Measurements from ENCODE around the gene CHFR. TPM values are rescaled to one million over a fixed set of nuclear protein-coding genes. Genes with fewer than 3 reads are reported as not detected.
"Not testable (repeated sequence)": the region's sequence is repeated elsewhere in the genome, so short reads cannot be mapped to it uniquely, and the experiment has no call there.

CHFR gene
- total RNA-seq, 1 experiment from 2014 or later, result 7.8 TPM

DNA sequence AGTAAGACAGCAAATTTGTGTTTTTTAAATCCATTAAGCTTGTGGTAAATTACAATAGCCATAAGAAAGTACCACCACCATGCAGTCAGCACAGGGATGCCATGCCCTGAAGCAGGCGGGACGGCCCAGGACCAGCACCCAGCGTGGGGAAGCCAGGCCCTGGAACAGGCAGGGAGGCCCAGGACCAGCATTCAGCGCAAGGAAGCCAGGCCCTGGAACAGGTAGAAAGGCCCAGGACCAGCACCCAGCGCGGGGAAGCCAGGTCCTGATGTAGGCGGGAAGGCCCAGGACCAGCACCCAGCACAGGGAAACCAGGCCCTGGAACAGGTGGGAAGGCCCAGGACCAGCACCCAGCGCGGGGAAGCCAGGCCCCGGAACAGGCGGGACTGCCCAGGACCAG, 13.2 kb downstream of the CHFR start:
- no peak for DNase-seq (ENCODE audit: low spot score)

DNA sequence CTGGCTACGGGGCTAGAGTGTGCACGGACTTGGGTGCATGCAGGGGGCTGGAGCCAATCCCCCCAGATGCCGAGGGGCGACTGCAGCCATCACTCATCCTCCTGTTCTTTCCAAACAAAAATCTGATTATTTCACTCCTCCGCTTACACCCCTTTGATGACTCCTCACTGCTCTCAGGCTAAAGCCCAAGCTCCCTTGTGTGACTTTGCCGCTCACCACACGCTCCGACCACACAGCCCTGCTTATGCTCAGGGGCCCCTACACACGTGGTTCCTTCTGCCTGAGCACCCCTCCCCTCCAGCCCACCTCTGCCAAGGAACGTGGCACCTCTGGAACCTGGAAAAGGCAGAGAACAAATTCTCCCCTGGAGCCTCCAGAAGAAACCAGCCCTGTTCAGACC, 13.7 kb downstream of the CHFR start:
- DNase-seq (ENCODE audit: low spot score), result no peak

DNA sequence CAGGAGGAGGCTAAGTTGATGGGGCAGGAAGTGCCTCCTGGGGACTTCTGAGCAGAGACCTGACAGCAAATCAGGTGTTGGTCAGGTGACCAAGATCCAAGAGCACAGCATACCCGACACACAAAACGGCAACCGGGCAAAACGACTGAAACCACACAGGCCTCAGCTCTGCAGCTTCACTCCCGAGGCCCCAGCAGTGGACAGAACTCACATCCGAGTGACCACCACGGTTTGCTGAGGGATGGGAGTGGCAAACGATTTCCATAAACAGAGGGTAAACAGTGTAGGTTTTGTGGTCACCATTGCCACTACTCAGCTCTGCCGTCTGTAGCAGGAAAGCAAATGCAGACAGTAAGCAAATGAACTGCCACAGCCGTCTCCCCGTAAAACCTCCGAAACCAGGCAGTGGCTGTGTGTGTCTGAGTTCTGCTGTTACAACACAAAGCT, 14.4 kb downstream of the CHFR start:
- DNase-seq (ENCODE audit: low spot score), result no peak

DNA sequence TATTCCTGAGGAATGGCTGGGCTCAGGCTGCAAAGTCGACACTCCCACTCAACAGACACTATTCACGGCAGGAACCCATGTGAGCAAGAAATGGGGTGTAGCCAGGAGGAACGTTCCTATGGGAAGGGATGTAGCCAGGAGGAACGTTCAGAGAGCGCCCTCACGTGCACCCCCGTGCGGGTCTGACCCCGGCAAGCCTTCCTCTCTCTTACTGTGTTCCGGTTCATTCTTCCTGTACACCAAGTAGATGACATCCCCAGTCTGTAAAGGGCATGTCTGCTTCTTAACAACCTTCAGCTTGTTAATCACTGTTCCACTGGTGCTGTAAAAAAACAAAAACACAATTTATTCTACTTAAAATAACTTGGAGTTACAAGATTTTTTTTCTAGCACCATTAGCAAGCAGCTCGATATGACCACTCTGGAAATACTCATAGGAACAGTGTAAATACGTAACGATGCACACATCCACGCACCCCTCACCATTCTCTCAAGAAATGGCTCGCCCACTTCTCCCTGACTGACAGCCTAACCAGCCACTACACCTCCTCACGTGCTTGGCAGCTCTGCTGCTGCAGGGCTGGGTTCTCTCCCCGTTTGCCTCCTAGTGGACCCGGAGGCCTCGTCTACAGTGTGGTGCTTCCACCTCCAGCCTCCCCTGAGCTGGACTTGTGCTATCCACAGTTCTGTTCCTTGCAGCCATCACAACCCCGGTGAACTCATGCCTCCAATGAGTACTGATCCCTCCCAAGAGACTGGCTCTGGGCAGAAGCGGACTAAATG, 15.1 kb downstream of the CHFR start:
- DNase-seq (ENCODE audit: low spot score), result no peak

DNA sequence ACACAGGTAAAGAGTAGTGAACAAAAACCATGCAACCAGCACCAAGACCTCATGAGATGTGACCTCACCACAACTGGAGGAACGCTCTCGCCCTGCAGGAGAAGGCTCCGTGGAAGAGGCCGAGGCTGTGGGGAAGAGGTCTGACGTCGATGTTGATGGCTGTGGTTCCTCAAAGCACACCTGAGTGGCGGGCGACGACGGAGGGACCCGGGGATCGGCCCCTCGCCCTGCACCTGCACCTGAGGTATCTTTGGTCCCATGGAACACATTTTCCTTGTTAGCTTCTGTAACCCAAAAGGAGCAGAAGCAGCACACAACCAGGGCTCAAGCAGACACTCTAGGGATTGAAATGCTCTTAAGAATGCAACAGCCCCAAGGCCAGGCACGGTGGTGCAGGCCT, 17.9 kb downstream of the CHFR start:
- no peak for DNase-seq (ENCODE audit: low spot score)

DNA sequence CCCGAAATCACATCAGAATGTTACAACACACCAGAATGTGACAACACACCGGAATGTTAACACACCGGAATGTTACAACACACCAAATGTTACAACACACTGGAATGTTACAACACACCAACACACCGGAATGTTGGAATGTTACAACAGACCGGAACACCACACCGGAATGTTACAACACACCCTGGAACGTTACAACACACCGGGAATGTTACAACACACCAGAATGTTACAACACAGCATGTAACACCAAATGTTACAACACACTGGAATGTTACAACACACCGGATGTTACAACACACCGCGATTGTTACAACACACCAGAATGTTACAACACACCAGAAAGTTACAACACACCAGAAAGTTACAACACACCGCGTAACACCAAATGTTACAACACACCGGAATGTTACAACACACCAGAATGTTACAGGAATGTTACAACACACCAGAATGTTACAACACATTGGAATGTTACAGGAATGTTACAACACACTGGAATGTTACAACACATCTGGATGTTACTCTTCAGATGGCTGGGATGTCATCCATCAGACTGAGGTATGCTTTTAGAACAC, 21.1 kb downstream of the CHFR start:
- DNase-seq (ENCODE audit: low spot score), result no peak

DNA sequence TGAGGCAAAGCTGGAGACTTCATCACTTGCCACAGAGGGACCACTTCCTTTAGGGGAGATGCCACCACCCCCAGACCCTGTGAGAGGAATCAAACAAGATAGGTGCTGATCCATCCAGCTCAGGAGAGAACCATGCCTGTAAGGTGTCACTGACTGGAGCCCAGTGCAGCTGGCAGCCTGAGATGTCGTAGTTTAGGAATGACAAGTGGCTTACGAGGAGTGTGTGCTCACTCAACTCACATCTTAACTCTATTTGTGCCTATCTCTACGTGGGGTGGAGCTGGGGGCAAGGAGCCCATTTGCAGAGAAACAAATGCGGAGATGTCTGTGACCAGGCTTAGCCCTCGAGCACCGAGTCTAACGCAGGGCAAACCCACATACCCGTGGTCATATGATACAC, 25.8 kb downstream of the CHFR start:
- DNase-seq (ENCODE audit: low spot score), result no peak

DNA sequence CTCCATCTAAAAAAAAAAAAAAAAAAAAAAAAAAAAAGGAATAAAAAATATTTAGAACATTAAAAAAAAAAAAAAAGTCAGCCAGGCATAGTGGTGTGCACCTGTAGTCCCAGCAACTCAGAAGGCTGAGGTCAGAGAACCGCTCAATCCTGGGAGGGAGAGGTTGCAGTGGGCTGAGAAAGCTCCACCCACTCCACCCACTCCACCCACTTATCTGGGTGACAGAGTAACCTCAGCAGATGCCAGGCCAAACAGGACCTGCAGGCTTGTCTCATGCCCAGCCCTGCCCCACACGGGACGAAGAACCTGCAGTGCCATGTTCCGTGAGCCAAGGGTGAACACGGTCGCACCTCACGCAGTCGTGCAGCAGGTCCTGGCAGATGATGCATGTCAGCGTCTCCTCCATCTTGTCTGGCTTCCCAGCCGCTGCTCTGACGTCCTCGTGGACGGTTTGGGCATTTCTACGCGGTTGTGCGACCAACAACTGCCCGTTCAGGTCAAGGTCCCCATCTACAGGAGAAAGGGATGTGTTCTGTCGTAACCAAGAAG, 28.6 kb downstream of the CHFR start:
- DNase-seq (ENCODE audit: low spot score), result no peak

DNA sequence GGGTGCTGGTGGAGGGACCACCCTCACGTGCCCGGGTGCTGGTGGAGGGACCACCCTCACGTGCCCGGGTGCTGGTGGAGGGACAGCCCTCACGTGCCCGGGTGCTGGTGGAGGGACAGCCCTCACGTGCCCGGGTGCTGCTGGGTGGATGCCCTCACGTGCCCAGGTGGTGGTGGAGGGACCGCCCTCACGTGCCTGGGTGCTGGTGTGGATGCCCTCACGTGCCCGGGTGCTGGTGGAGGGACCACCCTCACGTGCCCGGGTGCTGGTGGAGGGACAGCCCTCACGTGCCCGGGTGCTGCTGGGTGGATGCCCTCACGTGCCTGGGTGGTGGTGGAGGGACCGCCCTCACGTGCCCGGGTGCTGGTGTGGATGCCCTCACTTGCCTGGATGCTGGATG, 30.4 kb downstream of the CHFR start:
- not testable (repeated sequence) for DNase-seq (ENCODE audit: low spot score)

DNA sequence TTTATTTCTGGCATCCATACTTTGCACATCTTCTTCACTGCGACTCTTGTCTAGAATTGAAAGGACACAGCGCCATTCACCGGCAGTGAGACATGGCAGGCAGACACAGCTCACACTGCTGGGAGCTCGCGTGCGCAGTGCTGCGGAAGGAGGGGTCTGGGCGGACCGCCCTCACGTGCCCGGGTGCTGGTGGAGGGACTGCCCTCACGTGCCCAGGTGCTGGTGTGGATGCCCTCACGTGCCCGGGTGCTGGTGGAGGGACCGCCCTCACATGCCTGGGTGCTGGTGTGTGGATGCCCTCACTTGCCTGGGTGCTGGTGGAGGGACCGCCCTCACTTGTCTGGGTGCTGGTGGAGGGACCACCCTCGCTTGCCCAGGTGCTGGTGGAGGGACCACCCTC, 30.8 kb downstream of the CHFR start:
- DNase-seq (ENCODE audit: low spot score), result no peak

DNA sequence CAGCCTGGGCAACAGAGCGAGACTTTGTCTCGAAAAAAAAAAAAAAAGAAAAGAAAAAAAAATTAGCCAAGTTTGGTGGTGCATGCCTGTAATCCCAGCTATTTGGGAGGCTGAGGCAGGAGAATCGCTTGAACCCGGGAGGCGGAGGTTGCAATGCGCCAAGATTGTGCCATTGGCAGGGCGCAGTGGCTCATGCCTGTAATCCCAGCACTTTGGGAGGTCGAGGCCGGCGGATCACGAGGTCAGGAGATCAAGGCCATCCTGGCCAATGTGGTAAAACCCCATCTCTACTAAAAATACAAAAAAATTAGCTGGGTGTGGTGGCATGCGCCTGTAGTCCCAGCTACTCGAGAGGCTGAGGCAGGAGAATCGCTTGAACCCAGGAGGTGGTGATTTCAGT, 32.2 kb downstream of the CHFR start:
- not testable (repeated sequence) for DNase-seq (ENCODE audit: low spot score)

DNA sequence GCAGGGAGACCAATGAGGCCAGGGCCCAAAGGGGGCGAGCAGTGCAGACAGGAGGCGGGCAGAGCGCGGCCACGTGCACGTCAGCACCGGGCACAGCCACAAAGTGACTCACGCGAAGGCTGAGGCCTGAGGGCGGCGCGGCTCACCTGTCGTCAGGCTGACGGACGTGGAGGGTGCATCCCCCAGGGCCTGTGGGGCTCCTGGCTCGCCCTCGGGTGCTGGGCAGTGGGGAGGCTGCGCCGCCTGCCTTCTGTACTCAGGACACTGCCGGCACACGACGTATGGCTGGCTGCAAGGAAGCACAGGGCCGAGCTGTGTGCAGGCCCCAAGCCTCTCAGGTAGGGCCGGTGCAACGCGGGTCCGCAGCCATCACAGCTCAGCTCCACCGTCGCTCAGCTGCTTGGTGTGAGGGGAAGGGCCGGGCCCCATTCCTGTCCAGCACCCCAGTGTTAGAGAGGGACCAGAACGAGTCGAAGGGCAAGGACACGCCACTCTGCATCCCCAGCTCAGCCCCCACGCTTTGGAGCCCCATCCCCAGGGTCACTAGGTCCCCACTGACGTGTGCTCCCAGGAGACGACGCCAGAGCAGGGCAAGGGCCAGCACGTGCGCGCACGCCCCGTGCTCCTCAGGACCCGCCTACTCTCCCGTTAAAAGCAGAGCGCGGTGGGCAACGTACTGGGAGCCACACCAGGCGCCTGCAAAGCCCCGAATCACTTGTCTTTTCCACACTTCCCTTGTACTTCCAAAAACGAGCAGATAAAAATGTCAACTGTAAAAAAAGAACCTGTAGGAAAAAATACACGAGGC, 33.9 kb downstream of the CHFR start:
- no peak for DNase-seq (ENCODE audit: low spot score)

DNA sequence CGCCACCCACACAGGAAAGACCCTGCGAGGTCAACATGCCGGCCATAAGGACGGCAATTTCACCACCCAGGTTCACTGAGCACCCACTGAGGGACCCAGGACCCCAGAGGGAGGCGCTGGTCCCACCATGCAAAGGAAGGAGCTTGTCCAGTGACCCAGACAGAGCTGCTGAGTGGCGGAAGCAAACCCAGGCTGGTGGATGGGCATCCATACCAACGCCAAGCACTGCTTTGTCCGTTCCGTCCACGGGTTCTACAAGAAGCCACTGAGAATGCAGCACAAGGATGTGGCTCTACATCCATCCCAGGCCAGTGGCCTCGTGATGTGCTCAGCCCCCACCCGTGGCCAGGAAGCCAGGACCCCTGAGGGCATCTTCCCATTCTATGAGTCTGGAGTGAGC, 34.9 kb downstream of the CHFR start:
- no peak for DNase-seq (ENCODE audit: low spot score)

DNA sequence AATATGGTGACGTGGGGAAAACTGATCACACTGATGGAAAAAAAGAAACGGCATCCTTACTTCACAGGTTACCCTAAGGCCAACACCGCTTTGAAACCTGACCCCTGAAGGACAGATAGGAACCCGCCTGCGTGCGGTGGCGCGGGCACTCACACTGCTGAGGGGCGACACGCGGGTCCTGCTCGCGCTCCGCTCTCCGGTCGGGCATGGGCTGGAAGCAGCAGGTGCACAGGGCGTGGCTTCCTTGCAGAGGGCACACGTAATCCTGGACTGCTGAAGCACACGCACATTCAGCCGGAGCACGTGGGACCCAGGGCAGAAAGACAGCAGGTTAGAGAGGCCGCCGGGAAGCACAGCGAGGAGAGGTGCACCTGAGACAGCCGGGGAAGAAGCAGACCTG, 35.9 kb downstream of the CHFR start:
- DNase-seq (ENCODE audit: low spot score), result no peak

DNA sequence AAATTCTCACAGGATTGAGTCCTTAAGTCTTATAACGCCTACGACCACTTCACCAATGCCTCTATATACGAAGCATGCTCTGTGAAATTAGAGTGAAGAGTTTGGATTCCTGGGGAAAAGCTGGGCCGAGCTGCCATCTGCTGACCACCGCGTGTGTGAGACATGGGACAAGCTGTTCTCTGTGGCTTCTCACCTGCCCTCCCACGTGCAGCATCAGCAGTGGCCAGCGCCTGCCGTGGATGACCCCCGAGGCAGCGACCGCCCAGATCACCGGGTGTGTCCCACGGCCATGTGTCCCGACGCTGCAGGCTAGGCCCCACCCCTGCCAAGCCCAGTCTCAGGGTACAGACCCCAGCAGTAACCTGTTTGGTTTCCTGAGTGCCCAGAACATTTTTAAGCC, 37.1 kb downstream of the CHFR start:
- DNase-seq (ENCODE audit: low spot score), result no peak

DNA sequence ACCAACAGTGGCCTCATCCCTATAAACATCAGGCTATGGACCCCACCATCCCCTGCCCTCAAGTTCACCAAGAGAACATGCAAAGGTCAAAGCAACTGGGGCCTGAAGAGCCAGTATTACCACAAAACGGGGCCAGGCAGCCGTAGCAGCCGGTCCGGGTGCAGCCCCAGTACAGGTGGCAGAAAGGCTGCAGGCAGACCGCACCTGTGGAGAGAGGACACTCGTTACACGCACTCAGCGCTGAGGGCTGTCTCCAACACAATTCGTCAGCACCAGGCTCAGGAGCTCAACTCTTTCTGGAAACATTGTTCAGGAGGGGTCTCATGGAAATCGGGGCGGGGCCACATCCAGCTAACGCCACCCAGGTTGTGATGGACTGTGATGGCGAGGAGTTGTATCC, 38.9 kb downstream of the CHFR start:
- DNase-seq (ENCODE audit: low spot score), result no peak

DNA sequence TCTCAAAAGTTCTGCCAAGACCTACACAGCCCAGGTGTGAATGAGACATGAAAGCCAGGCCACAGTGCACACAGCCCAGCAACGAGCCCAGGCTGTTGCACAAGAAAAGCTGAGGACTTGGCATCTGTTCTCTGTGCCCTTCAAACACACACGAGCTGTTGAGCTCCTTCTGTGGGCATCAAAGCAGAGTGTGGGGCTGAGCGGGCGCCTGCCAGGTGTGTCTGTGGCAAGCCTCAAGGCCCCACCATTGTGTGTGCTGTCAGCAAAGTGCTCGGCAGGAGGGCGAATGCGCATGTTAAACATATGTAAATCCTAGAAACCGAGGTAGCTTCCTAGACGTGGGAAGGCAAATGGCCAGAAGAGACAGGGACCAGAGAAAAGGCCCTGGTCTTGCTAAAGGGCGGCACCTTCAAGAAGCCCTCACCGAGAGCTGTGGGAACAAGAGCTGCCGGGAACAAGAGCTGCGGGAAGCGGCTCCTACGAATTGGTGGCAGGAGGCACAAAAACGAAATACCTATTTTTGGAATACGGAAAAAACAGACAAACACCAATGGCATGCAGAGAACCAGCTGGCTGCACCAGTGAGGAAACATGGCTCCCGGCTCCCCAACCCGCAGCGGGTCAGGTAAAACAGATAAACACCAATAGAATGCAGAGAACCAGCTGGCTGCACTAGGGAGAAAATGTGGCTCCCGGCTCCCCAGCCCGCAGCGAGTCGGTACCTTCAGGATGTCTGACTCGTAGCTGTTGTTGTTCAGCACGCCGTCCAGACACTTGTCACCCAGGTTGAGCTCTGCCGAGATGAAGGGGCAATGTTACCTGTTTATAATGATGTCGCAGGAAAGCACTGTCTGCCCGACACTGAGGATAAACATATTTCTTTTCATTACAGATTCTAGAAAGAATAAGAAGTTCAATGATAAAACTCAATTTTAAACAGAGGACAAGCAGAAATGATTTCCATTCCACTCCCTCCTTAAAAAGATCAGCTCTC, 39.7 kb downstream of the CHFR start:
- DNase-seq (ENCODE audit: low spot score), result no peak

DNA sequence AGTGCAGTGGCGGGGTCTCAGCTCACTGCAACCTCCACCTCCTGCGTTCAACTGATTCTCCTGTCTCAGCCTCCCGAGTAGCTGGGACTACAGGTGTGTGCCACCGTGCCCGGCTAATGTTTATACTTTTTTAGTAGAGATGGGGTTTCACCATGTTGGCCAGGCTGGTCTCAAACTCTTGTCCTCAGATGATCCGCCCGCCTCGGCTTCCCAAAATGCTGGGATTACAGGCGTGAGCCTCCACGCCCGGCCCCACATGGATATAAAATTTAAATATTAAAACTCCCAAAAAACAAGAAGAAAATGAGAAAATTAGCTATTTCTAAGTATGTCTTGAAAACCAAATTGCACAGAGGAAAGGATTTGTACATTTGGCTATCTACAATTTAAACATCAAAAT, 42.7 kb downstream of the CHFR start:
- DNase-seq (ENCODE audit: low spot score), result not testable (repeated sequence)

DNA sequence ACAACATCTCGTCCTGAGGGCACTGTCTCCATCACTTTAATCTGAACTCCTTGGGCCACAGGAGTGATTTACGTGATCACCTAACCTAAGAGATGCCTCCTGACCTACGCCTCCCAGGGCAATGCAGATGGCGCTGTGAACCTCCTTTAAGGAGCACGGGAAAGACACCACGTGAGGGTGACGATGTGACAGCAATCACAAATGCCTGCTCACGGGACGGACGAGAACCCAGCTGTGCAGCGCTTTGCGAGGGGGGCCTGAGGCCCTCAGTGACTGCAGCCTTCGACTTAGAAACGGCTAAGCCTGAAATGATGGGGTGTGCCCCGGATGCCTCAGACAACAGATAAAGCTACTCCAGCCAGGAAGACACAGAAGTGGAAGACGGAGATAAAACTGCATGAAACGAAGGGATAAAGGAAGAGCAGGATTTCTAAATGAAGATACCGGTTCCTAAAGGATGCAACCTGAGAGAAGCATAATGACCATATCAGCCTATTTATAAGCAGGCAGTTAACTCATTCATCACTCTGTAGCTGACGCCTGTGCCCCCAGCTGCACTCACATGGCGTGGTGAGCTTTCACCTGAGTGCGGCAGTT, 44.9 kb downstream of the CHFR start:
- DNase-seq (ENCODE audit: low spot score), result no peak

DNA sequence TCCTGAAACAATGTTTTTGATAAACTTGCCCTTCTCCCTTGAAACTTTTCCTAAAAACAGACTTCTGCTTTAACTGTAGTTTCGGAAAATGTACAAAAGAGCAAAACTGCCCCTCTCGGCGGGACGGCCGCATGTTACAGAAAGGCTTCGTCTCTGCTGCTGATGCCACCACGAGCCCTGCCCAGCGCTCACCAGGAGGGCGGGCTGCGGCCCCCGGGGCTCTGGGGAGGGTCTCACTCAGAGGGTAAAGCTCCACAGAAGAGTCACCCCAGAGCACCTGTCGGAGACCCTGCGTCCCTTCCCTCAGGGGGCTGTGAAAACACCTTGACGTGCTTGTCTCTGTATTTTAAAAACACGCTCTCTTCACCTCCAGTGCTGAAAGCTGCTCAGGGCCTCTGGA, 46.3 kb downstream of the CHFR start:
- DNase-seq (ENCODE audit: low spot score), result no peak

DNA sequence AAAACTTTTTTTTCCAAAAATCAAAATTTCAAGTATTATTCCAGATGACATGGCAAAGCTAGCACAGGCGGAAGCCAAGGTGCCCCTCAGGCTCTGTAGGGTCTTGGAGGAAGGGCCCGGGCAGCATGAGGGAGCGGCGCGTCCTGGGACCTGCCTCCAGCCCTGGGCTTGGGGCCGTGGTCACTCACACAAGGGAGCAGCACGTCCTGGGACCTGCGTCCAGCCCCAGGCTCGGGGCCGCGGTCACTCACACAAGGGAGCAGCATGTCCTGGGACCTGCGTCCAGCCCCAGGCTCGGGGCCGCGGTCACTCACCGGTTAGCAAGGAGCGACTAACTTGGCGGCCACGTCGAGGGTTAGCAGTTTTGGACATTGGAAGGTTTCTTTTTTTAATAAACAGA, 46.9 kb downstream of the CHFR start:
- DNase-seq (ENCODE audit: low spot score), result no peak
